ENCODE results near the gene AJM1.

AJM1 gene

DNA sequence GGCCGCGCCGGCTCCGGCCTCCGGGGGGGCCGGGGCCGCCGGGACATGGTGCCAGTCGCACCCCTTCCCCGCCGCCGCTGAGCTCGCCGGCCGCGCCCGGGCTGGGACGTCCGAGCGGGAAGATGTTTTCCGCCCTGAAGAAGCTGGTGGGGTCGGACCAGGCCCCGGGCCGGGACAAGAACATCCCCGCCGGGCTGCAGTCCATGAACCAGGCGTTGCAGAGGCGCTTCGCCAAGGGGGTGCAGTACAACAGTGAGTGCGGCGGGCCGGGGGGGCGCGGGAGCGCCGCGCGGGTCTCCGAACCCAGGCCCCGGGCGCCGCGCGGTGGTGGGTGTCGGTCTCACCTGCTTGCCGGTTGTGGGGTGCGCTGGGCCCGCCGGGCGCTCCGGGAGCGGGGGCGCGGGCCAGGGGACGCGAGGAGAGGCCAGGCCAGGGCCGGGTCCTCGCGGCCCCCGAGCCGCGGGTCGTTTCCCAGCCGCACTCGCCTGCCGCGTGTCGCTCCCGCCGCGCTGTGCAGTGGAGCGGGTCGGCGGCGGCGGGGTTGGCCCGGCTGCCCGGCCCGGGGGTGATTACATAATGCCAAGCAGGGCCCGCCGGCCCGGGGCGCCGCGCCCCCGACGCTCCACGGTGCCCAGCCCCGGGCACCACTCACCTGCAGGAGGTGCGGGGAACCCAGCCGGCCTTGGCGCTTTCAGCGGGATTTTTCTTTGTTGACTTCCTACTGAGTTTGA lies 34.0 kb upstream of the AJM1 start:
- no peak for DNase-seq (ENCODE audit: low read depth in 2 of 2)

DNA sequence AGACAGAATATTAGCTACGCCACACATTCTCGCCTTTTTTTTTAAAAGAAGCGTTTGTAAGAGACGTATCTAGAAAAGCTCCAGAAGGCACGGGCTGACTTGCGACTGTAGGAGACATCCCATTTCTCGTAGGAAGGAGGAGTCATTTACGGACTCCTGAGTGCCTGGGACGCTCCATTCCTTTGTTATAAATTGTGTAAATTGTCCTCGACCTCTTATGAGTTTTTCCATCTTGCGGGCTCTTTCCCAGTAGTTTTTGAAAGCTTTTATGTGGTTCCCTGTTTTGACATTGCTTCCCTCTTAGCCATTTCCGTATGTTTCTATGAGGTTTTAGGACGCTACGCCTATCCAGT lies 33.5 kb upstream of the AJM1 start:
- no peak for DNase-seq (ENCODE audit: low read depth in 2 of 2)

DNA sequence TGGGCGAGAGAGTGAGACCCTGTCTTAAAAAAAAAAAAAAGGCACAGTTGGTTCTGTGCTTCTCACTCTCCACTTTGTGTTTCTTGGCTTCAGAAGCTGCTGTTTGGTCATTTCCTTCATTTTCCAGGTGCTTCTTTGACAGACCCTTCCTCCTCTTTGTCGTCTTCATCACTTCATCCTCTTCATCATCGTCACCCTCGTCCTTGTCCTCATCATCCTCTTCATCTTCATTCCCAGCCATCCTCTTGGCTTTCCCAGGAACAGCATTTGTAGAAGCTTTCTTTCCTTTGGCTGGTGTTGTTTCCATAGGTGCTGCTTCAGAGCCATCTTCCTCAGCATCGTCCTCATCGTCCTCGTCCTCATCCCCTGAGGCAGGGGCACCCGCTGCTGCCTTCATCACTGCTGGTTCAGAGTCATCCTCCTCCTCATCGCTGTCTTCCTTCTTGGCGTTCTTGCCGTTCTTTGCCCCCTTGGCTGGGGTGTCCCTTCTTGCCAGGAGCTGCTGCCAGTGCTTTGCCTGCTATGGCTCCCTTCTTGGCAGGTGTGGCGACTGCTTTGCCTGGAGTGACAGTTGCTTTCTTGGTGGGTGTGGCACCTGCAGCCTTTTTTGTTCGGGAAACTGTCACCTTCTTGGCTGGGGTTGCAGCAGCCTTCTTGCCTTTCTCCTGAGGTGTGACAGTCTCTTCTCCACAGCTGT lies 27.4 kb upstream of the AJM1 start:
- DNase-seq (ENCODE audit: low read depth in 2 of 2): no peak

DNA sequence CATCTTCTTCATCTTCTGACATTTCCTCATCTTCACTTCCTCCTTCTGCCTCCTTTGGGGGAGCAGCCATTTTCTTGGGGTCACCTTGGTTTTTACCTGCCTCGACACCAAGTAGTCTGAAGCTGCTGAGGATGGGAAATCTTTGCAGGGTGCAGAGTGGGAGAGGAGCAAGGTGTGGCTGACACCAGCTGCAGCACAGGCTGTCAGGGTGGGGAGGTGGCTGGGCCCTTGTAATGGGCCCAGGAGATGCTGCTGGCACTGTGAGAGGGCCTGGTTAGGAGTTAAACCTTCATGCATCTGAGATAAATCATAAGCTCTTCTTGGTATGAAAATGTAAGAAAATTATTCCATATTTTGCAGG lies 26.9 kb upstream of the AJM1 start:
- DNase-seq (ENCODE audit: low read depth in 2 of 2): no peak

DNA sequence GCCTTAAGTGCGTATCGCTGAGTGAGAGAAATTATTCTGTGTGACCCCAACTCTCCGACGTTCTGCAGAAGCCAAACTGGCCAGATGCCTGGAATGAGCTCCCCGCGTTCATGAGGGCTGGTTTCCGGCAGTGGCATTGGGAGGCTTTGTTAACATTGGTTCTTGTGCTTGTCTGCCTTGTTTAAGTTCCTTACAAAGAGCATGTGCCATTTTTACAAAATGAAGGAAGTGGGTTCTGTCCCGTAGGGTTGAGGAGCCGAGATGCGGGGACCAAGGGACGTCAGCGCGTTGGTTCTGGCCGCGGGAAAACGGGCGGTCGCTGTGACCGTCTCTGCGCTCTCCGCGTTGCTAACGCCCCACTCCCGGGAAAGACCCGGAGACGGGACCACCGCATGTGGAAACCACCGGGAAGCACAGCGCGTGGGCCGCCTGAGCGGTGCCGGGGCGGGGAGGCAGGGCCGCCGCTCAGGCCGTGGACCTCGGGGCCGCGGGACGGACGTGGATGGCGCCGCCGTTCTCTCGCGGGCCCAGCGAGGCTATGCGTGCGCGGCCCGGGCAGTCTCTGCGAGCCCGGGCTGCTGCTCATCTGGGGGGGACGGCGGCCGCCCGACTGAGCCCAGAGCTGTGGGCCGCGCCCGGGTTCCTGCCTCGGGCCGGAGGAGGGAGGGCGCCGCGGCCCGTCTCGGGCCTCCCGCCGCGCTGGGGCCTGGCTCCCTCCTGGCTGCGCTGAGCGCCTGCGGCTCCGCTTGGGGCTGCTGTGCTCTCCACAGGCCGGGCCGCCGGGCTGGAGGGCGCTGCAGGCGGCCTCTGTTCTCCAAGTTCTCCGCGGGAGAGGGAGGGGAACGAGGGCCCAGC lies 21.1 kb upstream of the AJM1 start:
- no peak for DNase-seq (ENCODE audit: low read depth in 2 of 2)

DNA sequence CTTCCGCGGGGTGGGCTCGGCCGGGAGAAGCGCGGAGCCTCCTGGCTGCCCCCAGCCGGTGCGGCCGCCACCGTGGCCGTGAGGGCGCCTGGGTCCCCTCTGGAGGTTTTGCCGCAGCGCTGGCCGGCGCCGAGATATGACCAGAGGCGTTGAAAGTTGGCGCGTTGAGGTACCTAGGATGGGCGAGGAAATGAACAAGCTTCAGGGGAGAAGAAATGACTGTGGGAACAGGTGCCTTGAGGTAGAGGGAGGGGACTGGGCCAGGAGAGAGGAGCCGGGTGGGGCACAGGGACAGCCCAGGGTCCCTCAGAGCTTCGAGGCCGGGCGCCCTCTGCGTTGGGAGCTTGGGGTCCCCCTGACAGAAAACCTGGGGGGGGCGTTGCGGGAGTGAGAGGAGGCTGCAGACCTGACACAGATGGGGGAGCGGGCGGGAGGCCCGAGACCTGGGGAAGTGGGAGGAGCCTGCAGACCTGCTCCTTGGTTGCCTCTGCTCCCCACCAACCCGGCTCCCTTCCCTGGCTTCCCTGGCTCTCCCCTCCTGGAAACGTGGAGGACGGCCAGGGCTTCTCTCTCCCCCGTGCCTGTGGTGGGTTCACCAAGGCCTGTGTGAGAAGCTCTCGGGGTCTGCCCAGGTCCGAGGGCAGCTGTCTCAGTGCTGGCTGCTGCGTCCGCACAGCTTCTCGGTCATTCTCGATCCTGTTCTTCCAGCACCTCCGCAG lies 20.3 kb upstream of the AJM1 start:
- DNase-seq (ENCODE audit: low read depth in 2 of 2): no peak

DNA sequence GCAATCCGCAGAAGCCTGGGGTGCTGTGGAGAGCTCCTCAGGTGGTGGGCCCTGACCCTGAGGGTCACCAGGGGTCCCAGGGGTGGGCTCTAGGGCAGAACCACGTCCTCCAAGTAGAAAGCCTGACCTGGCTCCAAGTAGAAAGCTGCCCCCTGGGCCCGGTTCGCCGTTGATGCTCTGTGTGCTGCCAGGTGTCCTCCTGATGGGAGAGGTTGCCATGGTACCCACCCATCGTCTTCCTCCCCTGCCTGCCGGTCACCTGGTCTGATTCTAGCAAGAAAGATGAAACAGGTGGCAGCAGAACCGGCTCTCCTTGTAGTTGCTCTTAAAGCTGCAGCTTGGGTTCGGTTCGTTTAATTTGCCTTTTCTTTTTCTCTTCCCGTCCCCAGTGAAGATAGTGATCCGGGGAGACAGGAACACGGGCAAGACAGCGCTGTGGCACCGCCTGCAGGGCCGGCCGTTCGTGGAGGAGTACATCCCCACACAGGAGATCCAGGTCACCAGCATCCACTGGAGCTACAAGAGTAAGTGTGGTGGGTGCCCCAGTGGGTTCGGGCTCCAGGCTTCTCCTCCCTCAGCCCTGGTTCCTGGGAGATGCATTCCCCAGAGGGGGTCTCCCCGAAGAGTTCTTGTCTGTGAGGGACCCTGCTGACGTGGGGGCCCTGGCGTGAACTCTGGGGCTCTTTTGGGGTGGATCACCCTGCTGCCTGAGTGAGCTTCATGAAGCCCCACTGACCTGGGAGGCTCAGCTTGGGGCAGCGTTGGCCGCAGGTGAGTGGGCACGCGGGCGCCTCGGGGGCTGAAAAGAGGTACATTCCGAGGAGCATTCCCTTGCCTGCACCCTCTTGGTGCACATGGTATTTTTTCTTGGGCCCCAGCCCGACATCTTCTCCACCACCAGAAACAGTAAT lies 18.9 kb upstream of the AJM1 start:
- DNase-seq (ENCODE audit: low read depth in 2 of 2): no peak

DNA sequence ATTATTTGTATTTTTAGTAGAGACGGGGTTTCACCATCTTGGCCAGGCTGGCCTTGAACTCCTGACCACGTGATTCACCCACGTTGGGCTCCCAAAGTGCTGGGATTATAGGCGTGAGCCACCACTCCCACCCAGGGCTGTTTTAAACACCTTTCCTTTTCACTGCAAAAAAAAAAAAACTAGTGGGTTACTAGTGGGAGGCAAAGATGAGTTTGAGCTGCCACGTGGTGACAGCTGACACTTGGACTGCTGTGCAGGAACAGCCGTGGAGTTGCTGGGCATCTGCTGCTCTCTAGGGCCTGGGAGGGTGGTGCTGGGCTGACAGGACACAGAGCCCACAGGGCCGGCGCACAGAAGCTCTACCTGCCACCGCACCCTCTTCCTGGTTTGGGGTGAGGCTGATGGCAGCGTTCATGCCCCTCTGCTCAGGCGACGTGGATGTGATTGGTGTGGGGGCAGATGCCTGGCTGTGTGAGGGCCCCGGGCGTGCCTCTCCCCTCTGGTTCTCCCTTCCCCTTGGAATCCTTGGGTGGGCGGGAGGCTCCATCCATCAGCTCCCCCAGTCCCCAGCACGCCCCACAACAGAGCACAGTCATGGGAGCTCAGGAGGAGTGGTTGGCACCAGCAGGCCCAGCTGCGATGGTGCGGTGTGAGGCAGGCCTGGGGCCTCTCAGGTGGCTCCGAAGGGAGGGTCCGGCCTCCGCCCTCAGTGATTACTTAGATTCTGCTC lies 17.6 kb upstream of the AJM1 start:
- no peak for DNase-seq (ENCODE audit: low read depth in 2 of 2)

DNA sequence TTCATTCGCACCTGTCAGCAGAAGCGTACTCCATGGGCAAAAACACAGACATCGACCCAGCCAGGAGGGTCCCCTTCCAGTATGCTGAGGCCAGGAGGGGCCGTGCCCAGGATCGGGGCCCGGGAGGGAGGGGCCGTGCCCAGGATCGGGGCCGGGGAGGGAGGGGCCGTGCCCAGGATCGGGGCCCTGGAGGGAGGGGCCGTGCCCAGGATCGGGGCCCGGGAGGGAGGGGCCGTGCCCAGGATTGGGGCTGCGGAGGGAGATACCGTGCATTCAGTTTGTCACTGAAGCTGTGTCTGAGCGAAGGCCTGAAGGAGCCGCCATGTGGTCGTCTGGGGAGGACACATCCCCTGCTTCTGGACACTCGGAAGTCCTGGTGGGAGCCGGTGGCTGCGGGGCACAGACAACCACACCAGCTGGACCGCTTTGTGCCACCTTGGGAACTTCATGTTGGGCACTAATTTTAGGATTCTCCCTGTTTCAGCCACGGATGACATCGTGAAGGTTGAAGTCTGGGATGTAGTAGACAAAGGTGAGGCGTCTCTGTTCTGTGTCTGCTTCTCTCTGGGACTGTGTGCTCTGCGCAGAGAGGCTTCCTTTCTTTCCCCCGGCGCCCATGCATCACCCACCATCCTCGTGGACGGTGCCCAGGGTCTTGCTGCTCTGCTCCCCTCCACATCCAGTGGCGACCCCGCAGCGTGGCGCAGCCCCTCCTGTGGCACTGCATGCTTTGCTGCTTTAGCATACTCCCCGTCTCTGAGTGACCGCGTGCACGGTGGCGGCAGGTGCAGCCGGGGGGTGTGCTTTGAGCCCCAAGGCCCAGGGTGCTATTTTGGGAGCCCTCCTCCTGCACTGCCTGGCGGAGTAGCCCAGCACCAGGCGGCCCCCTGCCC lies 16.7 kb upstream of the AJM1 start:
- DNase-seq (ENCODE audit: low read depth in 2 of 2): no peak

DNA sequence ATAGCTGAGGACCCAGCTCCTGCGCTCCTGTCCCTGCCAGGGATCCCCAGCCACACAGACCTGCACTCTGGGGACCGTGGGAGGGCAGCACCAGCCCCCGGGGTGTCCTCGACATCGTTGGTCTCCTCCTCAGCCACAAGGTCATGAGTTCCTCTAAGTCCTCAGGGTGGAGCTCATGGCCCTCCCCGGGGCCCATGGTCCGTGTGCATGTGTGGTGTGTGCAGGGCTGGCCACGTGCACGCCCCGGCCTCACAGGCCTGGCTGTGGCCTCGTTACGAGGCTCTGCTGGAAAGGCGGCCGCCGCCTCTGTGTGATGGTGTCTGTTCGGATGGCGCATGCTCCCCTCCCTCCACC lies 16.1 kb upstream of the AJM1 start:
- no peak for DNase-seq (ENCODE audit: low read depth in 2 of 2)

DNA sequence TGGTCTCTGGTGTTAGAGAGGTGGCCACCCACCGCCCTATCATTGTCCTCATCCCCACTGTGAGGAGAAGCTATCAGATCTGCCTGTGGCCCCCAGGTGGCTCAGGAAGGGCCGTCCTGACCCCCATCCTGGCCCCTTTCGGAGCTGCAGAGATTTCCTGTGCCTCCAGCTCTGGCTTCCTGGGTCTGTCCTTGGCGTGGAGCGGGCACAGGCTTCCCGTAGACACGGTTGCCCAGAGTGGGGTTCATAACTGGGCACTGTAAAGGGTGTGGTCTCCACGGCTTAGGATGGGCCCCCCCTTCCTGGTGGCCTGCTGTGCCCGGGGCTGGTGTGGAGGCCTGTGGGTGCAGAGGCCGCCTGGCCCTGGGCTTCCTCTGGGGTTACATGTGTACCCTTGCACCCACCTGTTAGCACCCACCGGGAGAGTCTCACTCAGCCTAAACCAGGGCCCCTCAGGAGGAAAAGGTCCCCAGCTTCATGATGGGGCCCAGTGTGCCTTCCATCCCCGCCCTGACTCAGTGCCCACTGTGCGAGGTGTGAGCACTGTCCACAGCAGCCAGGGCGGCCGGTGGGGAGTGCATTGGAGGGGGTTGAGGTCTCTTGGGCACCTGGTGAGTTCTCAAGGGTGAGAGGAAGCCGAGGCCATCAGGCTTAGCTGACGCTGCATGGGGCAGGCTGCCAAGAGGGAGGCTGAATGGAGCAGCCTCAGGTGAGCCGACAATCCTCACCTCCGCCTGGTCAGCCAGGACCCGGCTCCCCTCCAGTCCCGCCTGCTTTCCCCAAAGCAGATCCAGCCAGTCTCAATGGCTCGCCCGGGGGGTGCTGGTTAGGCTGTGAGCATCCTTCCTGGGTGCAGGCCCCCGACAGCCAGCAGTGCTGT lies 15.3 kb upstream of the AJM1 start:
- DNase-seq (ENCODE audit: low read depth in 2 of 2): no peak

DNA sequence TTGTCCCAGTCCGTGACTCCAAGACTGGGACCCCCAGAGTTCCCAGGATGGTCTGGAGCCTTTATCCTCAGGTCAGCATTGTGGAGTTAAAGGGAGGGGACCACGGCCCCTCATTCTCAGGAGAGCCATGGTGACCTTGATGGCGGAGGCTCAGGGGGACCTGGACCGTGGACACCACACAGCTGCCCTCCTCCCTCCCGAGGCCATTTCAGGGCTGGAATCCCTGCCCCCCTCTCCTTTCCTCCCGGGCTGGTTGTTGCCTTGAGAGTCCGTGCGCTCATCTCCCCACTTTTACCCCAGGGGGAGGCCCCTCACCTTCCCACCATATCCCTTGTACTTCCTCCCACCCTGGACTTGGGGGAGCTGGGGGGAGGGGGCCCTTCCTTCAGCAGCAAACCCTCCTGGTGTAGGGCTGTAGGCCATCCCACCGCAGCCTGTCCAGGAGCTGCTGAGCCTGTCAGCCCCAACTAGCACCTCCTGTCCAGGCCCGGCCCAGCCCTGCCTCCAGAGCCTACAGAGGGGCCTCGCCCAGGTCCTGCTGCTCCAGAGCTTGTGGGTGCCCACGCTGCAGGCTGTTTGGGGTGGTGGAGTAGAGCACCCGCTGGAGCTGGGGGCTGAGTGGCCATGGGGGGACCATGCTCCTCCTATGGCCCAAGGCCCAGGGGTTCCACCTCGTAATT lies 14.3 kb upstream of the AJM1 start:
- DNase-seq (ENCODE audit: low read depth in 2 of 2): no peak

DNA sequence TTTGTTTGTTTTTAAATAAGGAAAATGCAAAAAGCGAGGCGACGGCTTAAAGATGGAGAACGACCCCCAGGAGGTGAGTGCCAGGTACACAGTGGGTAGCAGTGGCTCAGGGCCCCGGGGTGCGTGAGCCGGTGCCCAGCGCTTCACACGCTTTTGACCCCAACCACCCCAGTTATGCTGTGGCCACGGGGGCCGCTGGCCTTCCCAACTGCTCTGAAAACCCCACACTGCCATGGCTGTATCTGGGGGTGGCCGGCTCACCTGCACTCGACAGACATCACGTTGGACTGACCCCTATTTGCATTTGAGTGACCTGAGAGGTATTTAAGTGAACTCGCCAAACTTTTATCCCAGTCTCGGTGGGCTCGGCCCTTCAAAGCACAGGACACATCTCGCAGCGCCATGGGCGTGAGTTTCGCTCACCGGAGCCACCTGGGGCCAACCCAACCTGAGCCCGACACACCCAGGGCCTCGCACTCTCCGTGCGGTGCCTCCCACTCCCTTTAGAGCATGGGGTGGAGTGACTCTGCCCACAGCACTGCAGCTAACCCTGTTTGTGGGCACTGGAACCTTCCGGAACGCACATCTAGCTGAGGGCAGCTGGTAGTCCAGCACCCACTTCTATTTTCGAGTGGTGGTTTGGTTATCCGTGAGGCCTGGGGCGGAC lies 13.7 kb upstream of the AJM1 start:
- DNase-seq (ENCODE audit: low read depth in 2 of 2): no peak

DNA sequence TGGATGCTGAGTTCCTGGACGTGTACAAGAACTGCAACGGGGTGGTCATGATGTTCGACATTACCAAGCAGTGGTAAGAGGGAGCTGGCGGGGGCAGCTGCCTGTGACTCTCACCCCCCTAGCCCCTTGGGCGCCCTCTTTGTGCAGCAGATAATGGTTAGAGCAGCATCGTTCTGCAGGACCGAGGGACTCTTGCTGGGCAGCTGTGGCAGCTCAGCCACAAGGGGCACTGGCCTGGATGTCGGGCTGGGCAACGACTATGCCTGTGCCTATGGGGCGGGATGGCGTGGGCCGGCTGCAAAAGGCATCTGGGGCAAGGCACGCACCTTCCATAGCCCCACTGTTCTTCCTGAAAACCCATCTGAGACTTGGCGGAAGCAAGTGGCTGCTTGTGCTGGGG lies 12.9 kb upstream of the AJM1 start:
- DNase-seq (ENCODE audit: low read depth in 2 of 2): no peak

DNA sequence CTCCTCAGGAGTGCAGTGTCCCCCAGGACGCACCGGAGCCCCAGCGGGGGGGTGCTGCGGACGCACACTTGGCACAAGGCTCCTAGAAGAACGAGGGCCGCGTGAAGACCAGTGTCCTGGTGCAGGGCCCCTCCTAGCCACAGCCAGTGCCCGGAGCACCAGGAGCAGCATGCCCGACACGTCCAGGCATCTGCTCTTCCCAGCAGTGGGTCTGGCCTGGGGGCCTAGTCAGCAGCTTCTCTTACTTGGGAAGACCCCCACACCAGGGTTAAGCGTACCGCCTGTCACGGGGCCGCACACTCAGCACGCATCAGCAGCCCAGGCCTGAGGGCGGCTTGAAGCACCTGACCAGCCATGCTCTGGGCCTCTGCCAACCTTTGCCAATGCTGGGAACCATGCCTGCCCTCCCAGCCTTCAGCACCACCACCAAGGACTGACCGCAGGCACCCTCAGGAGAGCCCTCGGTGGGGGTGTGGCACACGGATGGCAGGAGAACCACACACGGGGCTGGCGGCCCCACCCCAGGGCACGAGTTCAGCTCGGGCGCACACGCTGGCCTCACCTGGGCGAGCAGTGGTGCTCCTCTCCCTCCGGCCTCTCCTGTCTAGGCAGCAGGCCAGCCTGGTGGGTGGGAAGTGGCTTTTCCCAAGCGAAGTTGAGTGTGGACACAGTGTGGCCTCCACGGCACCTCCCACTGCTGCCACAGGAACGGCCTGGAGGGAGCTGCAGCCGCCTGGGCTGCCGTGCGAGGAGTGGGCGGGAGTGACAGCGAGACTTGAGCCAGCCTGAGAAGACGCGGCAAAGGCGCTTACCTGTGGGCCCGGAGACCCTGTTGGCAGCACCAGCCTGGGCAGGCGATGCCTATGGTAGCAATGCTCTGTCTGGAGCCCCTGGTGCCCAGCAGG lies 12.0 kb upstream of the AJM1 start:
- DNase-seq (ENCODE audit: low read depth in 2 of 2): no peak

DNA sequence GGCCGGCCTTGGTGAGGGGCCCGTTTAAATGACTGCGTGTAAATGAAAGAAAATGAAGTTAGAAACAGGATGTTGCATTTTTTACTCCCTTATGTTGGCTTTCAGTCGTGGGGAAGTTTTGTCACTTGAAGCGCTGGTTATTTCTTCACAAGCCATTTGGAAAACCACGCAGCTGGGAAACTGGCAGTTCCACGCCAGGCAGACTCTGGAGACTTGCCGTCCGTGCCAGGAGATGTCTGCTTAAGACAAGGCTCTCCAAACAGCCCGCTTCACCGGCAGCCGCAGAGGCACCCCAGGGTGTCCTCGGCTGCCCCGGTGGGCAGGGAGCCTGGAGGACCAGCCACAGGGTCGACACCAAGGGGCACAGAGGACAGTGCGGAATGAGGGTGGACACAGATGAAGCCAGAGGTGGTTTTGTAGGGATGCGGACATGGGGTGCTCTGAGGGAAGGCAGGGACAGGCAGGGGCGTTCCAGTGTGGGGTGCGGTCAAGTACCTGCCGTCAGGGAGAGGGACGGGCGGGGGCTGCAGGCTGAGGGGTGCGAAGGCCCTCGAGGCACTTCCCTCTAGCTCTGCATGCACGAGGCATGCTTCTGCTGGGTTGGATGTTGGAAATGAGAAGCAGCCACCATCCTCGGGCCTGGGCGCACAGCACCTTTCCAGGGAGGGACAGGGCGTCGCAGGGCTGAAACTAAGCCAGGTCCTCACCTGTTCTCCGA lies 11.1 kb upstream of the AJM1 start:
- DNase-seq (ENCODE audit: low read depth in 2 of 2): no peak

All from fibroblast of skin of left biceps (primary cell).